Omental fat pad (tissue), 4 donors: ENCODE measurements around the gene CIAPIN1. TPM values are rescaled to one million over a fixed set of nuclear protein-coding genes. Genes with fewer than 3 reads are reported as not detected.

Experiments
- ATAC-seq: fragments of 150-250 bp; one replicate; pipeline ENCODE4 v1.9.1; 2016; ENCODE audit warnings: mild to moderate bottlenecking, moderate library complexity; ENCODE audit not compliant: low FRiP score
- DNase-seq: peaks from one replicate; pipeline ENCODE4 v3.0.0-alpha.2; 2019; ENCODE audit warnings: low spot score
- CTCF ChIP-seq, 3 donors: fragments of 450-650 bp; IDR thresholded peaks; one replicate each; pipeline ENCODE4 v1.5.1; 2016 to 2017; ENCODE audit warnings: antibody characterized with exemption in 3 of 3, mild to moderate bottlenecking in 3 of 3, moderate library complexity in 2 of 3
- total RNA-seq, 4 donors: library from RNA; depleted of rRNA; stranded (reverse); fragments of >200 nt; gene quantifications; one replicate each; pipeline ENCODE4 v1.1.0, GENCODE V29; 2016

CIAPIN1 gene
- total RNA-seq, 4 donors from 2014 or later: 26.4 to 37.2 (median 32.4) TPM

GRCh38 chr16:57392694-57393093, 54.5 kb downstream of the CIAPIN1 start:
- no peak for DNase-seq
- TF ChIP-seq CTCF (IDR thresholded peaks at IDR 0.05): no peak
- no peak for ATAC-seq

GRCh38 chr16:57391708-57392107, 55.5 kb downstream of the CIAPIN1 start:
- DNase-seq (no peak), ATAC-seq (no peak)
- TF ChIP-seq CTCF (IDR thresholded peaks at IDR 0.05): no peak

- ATAC-seq (no peak), DNase-seq (no peak)
Observed at GRCh38 chr16:57391300-57391699, 55.9 kb downstream of the CIAPIN1 start.

GRCh38 chr16:57390636-57391295, 56.4 kb downstream of the CIAPIN1 start:
- ATAC-seq (no peak), DNase-seq (no peak)
- TF ChIP-seq CTCF (IDR thresholded peaks at IDR 0.05): no peak

More at GRCh38 chr16:57391300-57391699, 55.9 kb downstream of the CIAPIN1 start:
- no peak for TF ChIP-seq CTCF (IDR thresholded peaks at IDR 0.05)

GRCh38 chr16:57389087-57389468, 58.1 kb downstream of the CIAPIN1 start:
- DNase-seq (no peak), ATAC-seq (no peak)
- no peak for TF ChIP-seq CTCF (IDR thresholded peaks at IDR 0.05)

- no peak for TF ChIP-seq CTCF (IDR thresholded peaks at IDR 0.05)
- DNase-seq: no peak
- ATAC-seq: no peak
Observed at GRCh38 chr16:57388359-57389086, 58.7 kb downstream of the CIAPIN1 start.
